ENCODE data around the gene MTUS2.
"Not testable (repeated sequence)": the region's sequence is repeated elsewhere in the genome, so short reads cannot be mapped to it uniquely, and the experiment has no call there.

Gene MTUS2

GRCh38 chr13:29319451-29319850, 499.3 kb downstream of the MTUS2 start:
- no peak for DNase-seq (ENCODE audit: low spot score)

DNA sequence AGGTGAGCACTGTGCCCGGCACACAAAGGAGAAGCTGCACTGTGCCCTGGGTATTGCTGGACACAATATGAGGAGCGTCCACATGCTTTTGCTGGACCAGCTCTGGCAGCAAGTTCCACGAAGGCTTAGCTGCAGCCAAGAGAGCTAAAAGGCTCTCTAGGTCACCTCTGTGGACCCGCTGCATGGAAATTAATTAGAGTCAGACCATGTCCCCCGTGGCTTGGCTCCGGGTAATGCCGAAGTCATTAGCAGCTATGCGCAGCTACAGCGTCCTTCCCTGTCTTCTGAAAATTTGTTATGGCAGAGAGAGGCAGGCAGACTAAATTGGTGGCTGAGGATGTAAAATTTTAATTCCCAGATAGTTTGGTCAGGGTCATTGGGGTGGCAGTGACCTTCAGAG, 503.8 kb downstream of the MTUS2 start:
- no peak for DNase-seq (ENCODE audit: low spot score)

GRCh38 chr13:29324601-29325000, 504.5 kb downstream of the MTUS2 start:
- DNase-seq (ENCODE audit: low spot score), result no peak

DNA sequence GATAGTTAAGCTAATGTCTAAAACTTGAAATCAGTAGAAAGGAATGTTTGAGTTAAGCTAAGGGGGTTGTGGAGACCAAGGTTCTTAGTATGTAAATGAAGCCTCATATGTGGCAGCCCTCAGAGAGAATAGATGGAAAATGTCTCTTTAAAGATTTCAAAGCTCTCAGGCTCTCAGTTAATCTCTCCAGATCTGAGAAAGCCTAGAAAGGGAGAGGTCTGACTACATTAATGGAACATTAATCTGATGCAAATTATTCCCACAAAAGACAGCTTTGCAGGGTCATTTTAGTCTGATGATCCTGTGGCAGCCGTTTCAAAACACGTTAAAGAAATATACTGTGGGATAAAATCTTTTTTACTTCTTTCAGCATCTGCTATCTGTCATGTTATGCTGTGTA, 508.4 kb downstream of the MTUS2 start:
- no peak for DNase-seq (ENCODE audit: low spot score)

DNA sequence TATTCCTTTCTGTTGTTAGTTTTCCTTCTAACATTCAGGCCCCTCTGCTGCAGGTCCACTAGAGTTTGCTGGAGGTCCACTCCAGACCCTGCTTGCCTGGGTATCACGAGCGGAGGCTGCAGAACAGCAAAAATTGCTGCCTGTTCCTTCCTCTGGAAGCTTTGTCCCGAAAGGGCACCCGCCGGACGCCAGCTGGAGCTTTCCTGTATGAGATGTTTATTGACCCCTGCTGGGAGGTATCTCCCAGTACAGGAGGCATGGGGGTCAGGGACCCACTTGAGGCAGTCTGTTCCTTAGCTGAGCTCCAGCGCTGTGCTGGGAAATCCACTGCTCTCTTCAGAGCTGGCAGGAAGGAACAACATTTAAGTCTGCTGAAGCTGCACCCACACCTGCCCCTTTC, 516.2 kb downstream of the MTUS2 start:
- DNase-seq (ENCODE audit: low spot score), result no peak

DNA sequence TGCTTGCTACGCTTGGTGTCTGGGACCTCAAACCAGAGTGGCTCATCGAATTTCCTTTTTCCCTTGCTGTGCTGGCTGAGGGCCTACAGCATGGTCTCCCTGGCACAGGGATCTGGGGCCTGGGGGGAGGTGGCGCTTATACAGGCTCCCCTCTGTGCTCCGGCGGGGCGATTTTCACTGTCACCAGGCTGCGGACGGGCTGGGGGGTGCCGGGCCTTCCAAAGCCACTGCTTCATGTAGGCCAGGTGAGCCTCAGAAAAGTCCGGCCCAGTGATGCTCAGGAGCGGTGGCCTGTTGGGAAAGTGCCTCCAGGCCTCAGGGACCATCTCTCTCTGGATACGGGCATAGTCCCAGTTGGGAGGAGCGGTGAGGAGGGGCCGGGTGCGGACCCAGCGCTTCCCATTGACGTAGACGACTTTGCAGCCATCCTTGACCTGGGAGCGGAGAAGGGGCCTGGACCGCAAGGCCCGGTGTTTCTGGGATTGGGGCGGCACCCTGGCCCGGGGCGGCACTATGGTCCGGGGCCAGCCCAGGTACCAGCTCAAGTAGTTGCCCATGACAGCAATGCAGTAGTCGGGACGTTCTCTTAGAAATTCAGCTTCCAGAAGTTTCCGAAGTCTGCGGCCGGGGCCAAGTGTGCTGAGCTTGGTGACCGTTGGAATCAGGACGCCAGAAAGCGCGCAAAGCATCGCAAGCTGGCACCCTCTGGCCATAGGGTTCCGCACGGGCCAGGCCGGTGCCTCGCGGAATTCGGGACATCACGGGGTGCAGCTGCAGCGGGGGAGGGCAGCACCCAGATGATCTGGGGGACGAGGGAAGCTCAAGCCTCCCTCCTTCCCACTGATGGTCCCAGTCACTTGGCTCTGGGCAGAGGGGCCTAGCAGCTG, 519.5 kb downstream of the MTUS2 start:
- DNase-seq (ENCODE audit: low spot score), result no peak

GRCh38 chr13:29345860-29346582, 525.9 kb downstream of the MTUS2 start:
- not testable (repeated sequence) for DNase-seq (ENCODE audit: low spot score)

DNA sequence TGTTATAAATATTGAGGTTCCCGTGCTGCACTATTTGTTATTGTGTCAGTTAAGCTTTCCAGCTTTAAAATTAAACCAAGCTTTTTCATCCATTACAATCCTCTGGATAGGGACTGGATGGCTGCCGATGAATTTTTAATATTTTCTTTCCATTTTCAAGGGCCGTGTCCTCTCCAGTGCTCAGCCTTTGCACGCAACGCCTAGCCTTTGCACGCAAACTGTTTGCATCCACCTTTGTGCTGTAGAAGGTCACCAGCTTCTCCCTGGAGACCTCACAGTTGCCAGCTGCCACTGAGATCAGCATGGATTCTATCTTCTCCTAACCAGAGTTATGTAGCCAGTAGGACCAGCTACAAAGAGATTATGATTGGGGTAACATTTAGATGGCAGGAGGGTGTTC, 534.9 kb downstream of the MTUS2 start:
- no peak for DNase-seq (ENCODE audit: low spot score)

- DNase-seq (ENCODE audit: low spot score), result no peak
These were observed 539.0 kb downstream of the MTUS2 start for GRCh38 chr13:29359181-29359580.

DNA sequence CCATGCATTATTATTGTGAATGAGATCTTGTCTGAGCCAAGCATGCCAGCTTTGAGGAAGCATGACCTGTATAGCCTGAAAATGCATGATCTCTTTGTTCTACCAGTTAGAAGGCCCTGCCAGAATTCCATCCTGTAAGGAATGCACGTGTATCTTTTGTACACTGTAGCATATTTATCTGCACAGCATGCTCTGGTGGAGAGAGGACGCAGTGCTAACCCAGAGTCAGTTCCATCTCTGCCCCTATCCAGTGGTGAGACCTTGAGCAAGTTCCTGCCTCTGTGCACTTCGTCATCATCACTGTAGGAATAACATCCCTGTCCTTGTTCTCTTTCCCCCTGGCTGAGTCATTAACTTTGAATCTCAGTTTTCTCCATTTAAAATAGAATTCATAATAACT, 541.6 kb downstream of the MTUS2 start:
- no peak for DNase-seq (ENCODE audit: low spot score)

DNA sequence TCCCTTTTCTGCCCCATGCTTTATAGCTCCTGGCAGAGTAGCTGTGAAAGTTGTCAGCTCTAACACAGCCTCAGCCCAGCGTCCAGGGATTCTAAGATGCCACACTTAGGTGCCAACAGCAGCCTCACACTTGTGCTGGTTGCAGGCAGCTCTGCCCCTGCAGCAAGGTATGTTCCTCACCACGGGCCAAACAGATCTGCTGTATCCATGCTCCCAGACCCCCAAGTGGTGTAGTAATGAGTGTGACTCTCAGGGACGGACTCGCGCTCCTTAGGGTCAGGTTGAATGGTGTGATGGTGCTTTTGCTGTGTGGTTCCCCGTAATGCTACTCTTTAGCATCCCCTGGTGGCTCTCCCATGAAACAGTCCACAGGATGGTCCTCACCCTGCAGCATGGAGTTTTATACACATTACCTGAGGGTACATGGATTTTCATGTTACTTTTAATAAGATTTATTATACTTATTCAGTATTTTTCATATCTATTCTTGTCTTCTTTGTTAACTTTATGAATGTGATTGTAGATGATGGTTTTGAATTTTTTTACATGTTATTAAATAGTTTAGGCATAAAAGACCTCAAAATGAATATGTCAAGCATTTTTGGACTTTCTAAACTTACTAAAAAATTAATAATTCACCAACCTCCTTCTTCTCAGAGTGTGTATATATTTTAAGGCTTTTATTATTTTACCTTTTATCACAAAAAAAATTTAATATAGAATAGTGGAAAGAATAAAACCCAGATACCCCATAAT, 542.9 kb downstream of the MTUS2 start:
- DNase-seq (ENCODE audit: low spot score), result peak; percentile 80

- DNase-seq (ENCODE audit: low spot score), result peak; percentile 15
These were observed 549.1 kb downstream of the MTUS2 start for GRCh38 chr13:29369060-29369743.

DNA sequence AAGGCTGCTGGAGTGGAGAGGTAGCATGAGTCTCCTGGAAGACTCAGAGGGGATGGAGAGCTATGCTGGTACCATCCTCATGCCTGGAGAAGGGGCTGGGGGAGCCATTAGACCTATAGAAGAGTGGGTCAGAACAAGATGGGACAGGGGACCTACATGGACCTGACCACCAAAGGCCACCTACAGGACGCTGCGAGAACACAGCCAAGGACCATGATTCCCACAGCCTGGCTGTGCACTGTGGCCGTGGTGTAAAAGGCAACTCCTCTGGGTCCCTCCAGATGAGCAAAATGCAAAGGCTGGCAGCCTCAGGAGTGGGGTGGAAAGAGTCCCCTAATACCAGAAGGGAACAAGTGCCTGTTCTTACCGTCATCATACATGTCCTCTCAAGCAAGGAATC, 559.1 kb downstream of the MTUS2 start:
- DNase-seq (ENCODE audit: low spot score), result no peak

GRCh38 chr13:29379865-29380264, 559.7 kb downstream of the MTUS2 start:
- no peak for DNase-seq (ENCODE audit: low spot score)

- no peak for DNase-seq (ENCODE audit: low spot score)
These were observed 561.9 kb downstream of the MTUS2 start for GRCh38 chr13:29382021-29382420.

GRCh38 chr13:29383476-29383875, 563.3 kb downstream of the MTUS2 start:
- DNase-seq (ENCODE audit: low spot score), result no peak

DNA sequence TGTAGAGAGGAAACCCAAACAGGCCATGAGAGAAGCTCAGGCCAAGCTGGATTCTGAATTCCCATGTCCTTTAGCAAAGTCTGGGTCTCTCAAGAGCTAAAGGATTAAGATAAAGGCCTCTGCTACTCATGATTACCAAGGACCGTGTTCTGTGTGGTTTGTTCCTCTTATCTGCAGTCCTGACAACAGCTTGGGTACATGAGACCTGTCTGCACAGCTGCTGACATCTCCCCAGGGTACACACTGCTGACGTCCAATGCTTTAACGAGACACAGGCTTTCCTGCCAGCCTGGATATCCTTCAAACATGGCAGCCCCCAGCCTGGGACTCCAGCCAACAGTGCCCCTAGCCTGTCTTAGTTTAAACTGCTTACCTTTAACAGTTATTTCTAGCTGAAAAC, 564.3 kb downstream of the MTUS2 start:
- no peak for DNase-seq (ENCODE audit: low spot score)

GRCh38 chr13:29384871-29385270, 564.7 kb downstream of the MTUS2 start:
- no peak for DNase-seq (ENCODE audit: low spot score)

DNA sequence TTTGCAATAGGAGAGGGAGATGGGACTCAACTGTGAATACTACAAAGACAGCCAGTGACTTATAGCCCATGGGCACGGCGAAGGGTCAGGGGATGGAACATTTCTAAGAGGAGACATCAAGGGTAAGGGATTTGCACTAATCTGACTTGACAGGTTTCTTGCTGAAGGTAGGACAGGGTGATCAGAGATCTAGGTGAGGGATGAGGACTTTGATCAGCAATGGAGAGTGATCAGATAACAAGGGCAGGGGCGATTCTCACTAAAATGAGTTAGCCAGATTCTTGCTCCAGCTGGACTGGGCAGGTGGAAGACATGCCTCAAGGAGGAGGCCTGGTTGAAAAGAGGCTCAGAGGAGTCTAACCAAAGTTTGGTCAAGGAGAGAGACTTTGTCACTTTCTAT, 566.1 kb downstream of the MTUS2 start:
- DNase-seq (ENCODE audit: low spot score), result no peak

DNA sequence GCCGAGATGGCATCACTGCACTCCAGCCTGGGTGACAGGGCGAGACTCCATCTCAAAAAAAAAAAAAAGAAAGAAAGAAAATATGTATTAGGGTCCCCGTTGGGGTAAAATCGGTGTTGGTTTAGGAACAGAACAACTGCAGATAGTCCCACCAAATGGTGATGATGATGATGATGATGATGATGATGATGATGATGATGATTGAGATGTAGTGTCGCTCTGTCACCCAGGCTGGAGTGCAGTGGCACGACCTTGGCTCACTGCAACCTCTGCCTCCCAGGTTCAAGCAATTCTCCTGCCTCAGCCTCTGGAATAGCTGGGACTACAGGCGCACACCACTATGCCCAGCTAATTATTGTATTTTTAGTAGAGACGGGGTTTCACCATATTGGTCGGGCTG, 570.5 kb downstream of the MTUS2 start:
- DNase-seq (ENCODE audit: low spot score), result not testable (repeated sequence)

DNA sequence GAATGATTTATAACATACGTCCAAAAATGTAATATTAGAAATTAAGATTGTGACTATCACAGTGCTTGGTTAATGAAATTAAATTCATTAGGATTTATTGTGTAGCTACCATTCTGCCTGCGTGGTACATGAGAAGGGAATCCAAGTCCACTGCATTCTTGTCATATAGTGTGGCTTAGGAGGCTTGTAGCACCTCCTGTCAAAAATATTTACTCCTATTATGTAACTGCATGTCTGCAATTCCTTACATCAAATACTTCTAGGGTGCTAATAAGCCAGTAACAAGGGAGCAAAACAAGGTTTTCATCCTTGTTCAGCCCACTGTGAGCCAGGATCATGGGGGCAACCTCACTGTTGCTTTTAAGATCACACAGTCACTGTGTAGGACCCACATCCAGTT, 576.3 kb downstream of the MTUS2 start:
- no peak for DNase-seq (ENCODE audit: low spot score)

GRCh38 chr13:29397265-29397664, 577.1 kb downstream of the MTUS2 start:
- DNase-seq (ENCODE audit: low spot score), result no peak
